B cell (primary cell): ENCODE measurements around the gene POU2AF1. TPM values are rescaled to one million over a fixed set of nuclear protein-coding genes. Genes with fewer than 3 reads are reported as not detected.
A peak's percentile ranks its signal among the peaks of the same experiment; 100 is the strongest.

ENCODE experiments used
- ATAC-seq: fragments of 200-7000 bp; cut with Tn5 transposase; one replicate; pipeline ENCODE4 v1.10.0; 2021; ENCODE audit warnings: low read depth, mild to moderate bottlenecking, moderate number of reproducible peaks, moderate library complexity
- CTCF ChIA-PET: fragments of 350-600 bp; sonication (Branson Sonifier 250); formaldehyde crosslinking; loops from one replicate; lab custom pipeline; 2021; ENCODE audit warnings: antibody characterized with exemption, inconsistent platforms; lab: Charles Lee
- POLR2A ChIA-PET: fragments of 350-600 bp; sonication (Branson Sonifier 250); formaldehyde crosslinking; loops from one replicate; lab custom pipeline; 2021; ENCODE audit warnings: antibody characterized with exemption; lab: Charles Lee
- DNase-seq: peaks from one replicate; pipeline ENCODE4 v3.0.0; 2013
- H2AFZ ChIP-seq: 2 replicates; pipeline ENCODE4 v1.6.1; 2012; ENCODE audit warnings: mild to moderate bottlenecking, low read depth, low read length; ENCODE audit not compliant: insufficient read depth, poor library complexity, severe bottlenecking
- H3K27ac ChIP-seq, 2 donors: 1 replicate in 1 of 2; 2 replicates in 1 of 2; pipeline ENCODE4 v1.5.1; 2012 to 2013; ENCODE audit warnings: low read length in 2 of 2, mild to moderate bottlenecking in 2 of 2, moderate library complexity in 1 of 2
- H3K27me3 ChIP-seq, 4 experiments: fragments of 200-600 bp in 1 of 4; sonication (generic) in 1 of 4; replicated peaks in 1 of 4; 1 replicate in 2 of 4; 2 replicates in 2 of 4; pipeline versions ENCODE4 v1.6.1 to v1.7.0; 2013 to 2016; ENCODE audit warnings: low read length in 3 of 4, mild to moderate bottlenecking in 2 of 4, mixed read lengths in 1 of 4, moderate library complexity in 1 of 4; ENCODE audit not compliant: insufficient read depth in 4 of 4, control insufficient read depth in 3 of 4; ENCODE audit errors: control extremely low read depth in 1 of 4
- H3K36me3 ChIP-seq, 2 experiments: replicated peaks in 1 of 2; 1 replicate in 1 of 2; 2 replicates in 1 of 2; pipeline versions ENCODE4 v1.6.1 to v1.7.1; 2013; ENCODE audit warnings: low read length in 1 of 2; ENCODE audit not compliant: insufficient read depth in 2 of 2, control insufficient read depth in 1 of 2; ENCODE audit errors: control extremely low read depth in 1 of 2, extremely low read depth in 1 of 2
- H3K4me1 ChIP-seq, 2 donors: fragments of 200-600 bp in 1 of 2; sonication (generic) in 1 of 2; 1 replicate in 1 of 2; 2 replicates in 1 of 2; pipeline versions ENCODE4 v1.5.1 to v1.6.1; 2013 to 2017; ENCODE audit warnings: low read length in 2 of 2; ENCODE audit not compliant: control insufficient read depth in 2 of 2, insufficient read depth in 2 of 2
- H3K4me2 ChIP-seq: replicated peaks from 2 replicates; pipeline ENCODE3; 2012; ENCODE audit warnings: mild to moderate bottlenecking, low read depth, low read length; ENCODE audit not compliant: poor library complexity, severe bottlenecking
- H3K4me3 ChIP-seq, 5 experiments: fragments of 200-600 bp in 1 of 5; sonication (generic) in 1 of 5; 1 replicate in 3 of 5; 2 replicates in 2 of 5; pipeline versions ENCODE4 v1.5.1 to v1.7.0; 2011 to 2016; ENCODE audit warnings: low read length in 4 of 5, mild to moderate bottlenecking in 4 of 5, low read depth in 2 of 5, control low read depth in 1 of 5, moderate library complexity in 1 of 5; ENCODE audit not compliant: insufficient read depth in 1 of 5; ENCODE audit errors: control extremely low read depth in 1 of 5, extremely low read depth in 1 of 5
- H3K79me2 ChIP-seq: fragments of 200-600 bp; sonication (generic); one replicate; pipeline ENCODE4 v1.6.0; 2016; ENCODE audit warnings: low read length; ENCODE audit not compliant: control insufficient read depth, insufficient read depth
- H3K9ac ChIP-seq: fragments of 200-600 bp; sonication (generic); 2 replicates; pipeline ENCODE4 v1.6.1; 2017; ENCODE audit warnings: mild to moderate bottlenecking, low read length, moderate library complexity
- H3K9me3 ChIP-seq, 3 donors: one replicate each; pipeline versions ENCODE4 v1.6.1 to v1.7.1; 2013; ENCODE audit warnings: low read length in 2 of 3; ENCODE audit not compliant: control insufficient read depth in 2 of 3, insufficient read depth in 1 of 3; ENCODE audit errors: control extremely low read depth in 1 of 3
- H4K20me1 ChIP-seq: 2 replicates; pipeline ENCODE4 v1.6.0; 2012; ENCODE audit warnings: mild to moderate bottlenecking, low read length; ENCODE audit not compliant: insufficient read depth, control insufficient read depth, poor library complexity, severe bottlenecking
- H3K27ac Mint-ChIP-seq: one replicate; pipeline ENCODE4 v1.8.0; 2021; ENCODE audit warnings: mixed read lengths
- H3K27me3 Mint-ChIP-seq: one replicate; pipeline ENCODE4 v1.8.0; 2021; ENCODE audit warnings: mixed read lengths
- H3K4me1 Mint-ChIP-seq: one replicate; pipeline ENCODE4 v1.8.0; 2021; ENCODE audit warnings: mixed read lengths
- H3K4me3 Mint-ChIP-seq: one replicate; pipeline ENCODE4 v1.8.0; 2021; ENCODE audit warnings: mixed read lengths
- H3K9me3 Mint-ChIP-seq: one replicate; pipeline ENCODE4 v1.8.0; 2022; ENCODE audit warnings: mixed read lengths; ENCODE audit not compliant: insufficient read depth
- EZH2 ChIP-seq: IDR thresholded peaks from 2 replicates; pipeline ENCODE4 v1.6.1; 2012; ENCODE audit warnings: borderline replicate concordance, low read depth, mild to moderate bottlenecking, moderate library complexity, low read length; ENCODE audit not compliant: insufficient read depth, poor library complexity, severe bottlenecking
- WGBS: methylation state at CpG from one replicate; pipeline ENCODE4 v1.1.5; 2013; ENCODE audit warnings: missing lambda C conversion rate; ENCODE audit not compliant: insufficient coverage; 5-methylcytosine and 5-hydroxymethylcytosine counted together
- intact Hi-C: fragments of 100-400 bp; cut with micrococcal nuclease; formaldehyde crosslinking; loops from one replicate; pipeline ENCODE4 v1.10.0; 2022
- polyA plus RNA-seq: library from polyadenylated mRNA; depleted of rRNA; stranded (reverse); fragments of >200 nt; gene quantifications from 2 replicates; pipeline ENCODE4 v1.2.3, GENCODE V29; 2012
- total RNA-seq, 2 donors: library from RNA; stranded (reverse); fragments of 120-200 nt in 1 of 2; gene quantifications; 1 replicate in 1 of 2; 2 replicates in 1 of 2; pipeline versions ENCODE4 v1.2.3 to v1.2.4, GENCODE V29; 2013 to 2022
- TF ChIP-seq, protein P1 (sequence below): fragments of 200-600 bp; IDR thresholded peaks from one replicate; pipeline ENCODE4 v1.8.0; 2022; ENCODE audit warnings: antibody characterized with exemption, mild to moderate bottlenecking

Gene POU2AF1
- total and polyA plus RNA-seq, 2 donors (not counting 1 experiment from before 2014, with no cell fraction given), result 308 to 407 TPM

DNA sequence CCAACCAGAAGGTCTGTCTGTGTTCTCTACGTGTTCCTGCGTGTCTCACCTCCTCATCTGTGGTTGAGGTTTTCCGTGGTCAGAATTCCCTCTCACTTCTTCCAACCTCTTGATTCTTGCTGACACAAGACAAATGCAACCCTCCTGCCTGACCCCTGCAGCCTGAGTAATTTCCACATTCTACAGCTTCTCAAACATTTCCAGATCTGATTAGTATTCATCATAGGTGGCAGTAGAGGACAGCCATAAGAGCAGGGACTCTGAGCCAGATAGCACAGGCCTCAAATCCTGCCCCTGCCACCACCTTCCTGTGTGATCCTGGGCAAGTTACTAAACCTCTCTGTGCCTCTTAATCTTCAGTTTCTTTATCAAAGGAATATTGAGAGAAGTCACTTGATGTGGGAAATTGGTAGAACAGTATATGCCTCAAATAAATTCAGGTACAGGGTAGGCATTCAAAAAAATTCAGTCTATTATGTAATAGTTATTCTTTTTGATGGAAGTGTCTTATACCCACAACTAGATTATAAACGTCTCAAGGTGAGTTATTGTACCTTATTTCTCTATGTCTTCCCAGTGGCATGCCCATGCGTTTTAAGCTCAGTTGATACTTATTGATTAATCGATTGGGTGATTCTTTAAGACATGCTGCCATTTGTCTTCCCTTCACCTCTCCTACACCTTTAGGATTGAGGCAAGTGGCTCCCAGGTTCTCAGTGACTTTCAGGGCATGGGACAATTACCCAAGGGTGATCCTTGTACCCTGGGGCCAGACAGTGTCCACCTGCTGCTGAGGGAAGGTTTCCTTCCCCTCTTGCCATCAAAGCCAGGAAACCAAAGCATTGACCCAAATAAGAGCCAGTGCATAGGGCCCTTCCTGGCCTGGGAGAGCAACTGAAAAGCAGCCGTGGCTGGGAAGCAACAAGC is 19.6 kb downstream of the POU2AF1 start:
- TF ChIP-seq EZH2, result no peak
- TF ChIP-seq, protein P1, sequence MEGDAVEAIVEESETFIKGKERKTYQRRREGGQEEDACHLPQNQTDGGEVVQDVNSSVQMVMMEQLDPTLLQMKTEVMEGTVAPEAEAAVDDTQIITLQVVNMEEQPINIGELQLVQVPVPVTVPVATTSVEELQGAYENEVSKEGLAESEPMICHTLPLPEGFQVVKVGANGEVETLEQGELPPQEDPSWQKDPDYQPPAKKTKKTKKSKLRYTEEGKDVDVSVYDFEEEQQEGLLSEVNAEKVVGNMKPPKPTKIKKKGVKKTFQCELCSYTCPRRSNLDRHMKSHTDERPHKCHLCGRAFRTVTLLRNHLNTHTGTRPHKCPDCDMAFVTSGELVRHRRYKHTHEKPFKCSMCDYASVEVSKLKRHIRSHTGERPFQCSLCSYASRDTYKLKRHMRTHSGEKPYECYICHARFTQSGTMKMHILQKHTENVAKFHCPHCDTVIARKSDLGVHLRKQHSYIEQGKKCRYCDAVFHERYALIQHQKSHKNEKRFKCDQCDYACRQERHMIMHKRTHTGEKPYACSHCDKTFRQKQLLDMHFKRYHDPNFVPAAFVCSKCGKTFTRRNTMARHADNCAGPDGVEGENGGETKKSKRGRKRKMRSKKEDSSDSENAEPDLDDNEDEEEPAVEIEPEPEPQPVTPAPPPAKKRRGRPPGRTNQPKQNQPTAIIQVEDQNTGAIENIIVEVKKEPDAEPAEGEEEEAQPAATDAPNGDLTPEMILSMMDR, result no peak
- intact Hi-C loops, result loop anchor here (1.0 kb wide), 1 partner anchor 64 kb away; no protein-coding TSS in a partner anchor
- Histone ChIP-seq H3K27ac (peak overlapping the region in 1 of 2 donors; percentile 71), H3K36me3 (peaks cover 0 to 88% of the 10 kb centered on the region in 2 experiments), H2AFZ (no peak overlapping the region), H3K4me1 (peaks cover 63 to 73% of the 10 kb centered on the region in 2 donors), H3K4me2 (peak overlapping the region; percentile 38), H3K9me3 (peaks cover 0 to under 1% (median 0%) of the 10 kb centered on the region in 3 donors), H3K9ac (no peak overlapping the region), H4K20me1 (peaks cover 96% of the 10 kb centered on the region), H3K27me3 (no peaks in the 10 kb centered on the region), H3K4me3 (no peak overlapping the region), H3K79me2 (peaks cover 71% of the 10 kb centered on the region)
- Mint-ChIP-seq H3K9me3 (no peaks in the 10 kb centered on the region), H3K4me3 (no peak overlapping the region), H3K27me3 (no peaks in the 10 kb centered on the region), H3K27ac (peak overlapping the region; percentile 67), H3K4me1 (peaks cover 64% of the 10 kb centered on the region)
- WGBS, result 89% methylated on average over 6 of the region's 7 CpGs
- CTCF ChIA-PET, result interaction anchor here (0.6 to 32.5 kb wide), 11 partner anchors 10 to 112 kb away, joined by 3 to 922 read pairs (median 3); partner anchors contain the start of gene POU2AF1
- POLR2A ChIA-PET, result interaction anchor here (0.6 to 1.0 kb wide), 3 partner anchors 19 to 63 kb away, joined by 3 to 12 read pairs (median 4); partner anchors contain the start of gene POU2AF1
- peak; percentile 29 for ATAC-seq
- peak; percentile 46 for DNase-seq
